ENCODE results near the gene TRIM54.

- TF ChIP-seq CTCF (conservative IDR thresholded peaks at IDR 0.05; ENCODE audit: low read length) (no peak), EZH2phosphoT487 (IDR thresholded peaks at IDR 0.05; ENCODE audit: borderline replicate concordance) (no peak)
Measured at GRCh38 chr2:27323596-27324285, 41.5 kb downstream of the TRIM54 start.
